ENCODE measurements around the gene CTNNB1. TPM values are rescaled to one million over a fixed set of nuclear protein-coding genes. Genes with fewer than 3 reads are reported as not detected.

Gene CTNNB1
- total and polyA plus RNA-seq, 2 of the 8 experiments (the other 6 are each of a cell fraction or from before 2014, with no cell fraction given) = 356 to 579 TPM

DNA sequence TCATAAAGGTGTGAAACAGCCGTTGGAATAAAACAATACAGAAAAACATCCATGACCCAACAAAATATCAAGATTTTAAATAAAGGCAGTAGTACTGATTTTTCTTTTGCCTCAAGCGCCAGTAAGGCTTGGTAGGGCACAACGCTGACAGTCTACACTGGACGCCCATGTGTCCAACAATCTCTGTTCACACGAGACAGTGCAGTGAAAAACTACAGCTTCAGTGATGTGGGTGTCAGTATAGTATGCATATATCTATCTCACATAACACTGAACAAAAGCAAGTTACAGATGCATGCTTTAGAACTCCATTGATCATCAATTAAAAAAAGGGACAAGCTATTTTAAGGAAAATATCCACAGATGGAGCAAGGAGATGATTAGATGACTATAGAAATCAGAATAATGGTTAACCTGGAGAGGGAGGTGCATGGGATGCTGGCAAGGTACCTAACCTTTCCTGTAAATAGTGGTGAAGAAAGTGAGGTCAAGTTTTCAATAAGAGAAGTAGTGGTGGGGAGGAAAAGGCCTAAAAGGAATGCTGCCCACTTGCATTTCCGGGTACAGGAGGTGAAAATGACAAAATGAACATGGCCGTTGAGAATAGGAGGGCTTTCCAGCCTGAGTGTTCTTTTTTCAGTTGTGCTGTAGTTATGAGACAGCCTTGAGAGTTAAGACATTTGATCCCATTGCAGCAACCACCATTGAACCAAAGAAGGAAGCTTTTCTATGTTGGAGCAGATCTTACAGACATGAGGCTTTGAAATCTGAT is 42.7 kb downstream of the CTNNB1 start:
- Histone ChIP-seq H3K18ac (ENCODE audit: extremely low read depth, low read length) (no peak overlapping the region), H4K20me1 (replicated peaks in 1 of 2; ENCODE audit: control insufficient read depth in 1 of 2, insufficient read depth in 2 of 2, low read length in 2 of 2) (peaks cover 2 to 6% of the 10 kb centered on the region in 2 experiments), H3K4ac (replicated peaks; ENCODE audit: insufficient read length, low read depth, low read length) (no peak overlapping the region), H3K27ac (ENCODE audit: low read depth, low read length) (no peak overlapping the region), H4K5ac (ENCODE audit: insufficient read length, low read depth, low read length) (no peak overlapping the region), H2AK5ac (ENCODE audit: low read depth, low read length) (no peak overlapping the region), H2BK20ac (ENCODE audit: low read length) (no peak overlapping the region), H3K4me3 (ENCODE audit: extremely low read depth in 1 of 4, insufficient read depth in 2 of 4, low read depth in 3 of 4, low read length in 4 of 4) (no peak overlapping the region), H3K23me2 (ENCODE audit: low read depth, low read length) (no peaks in the 10 kb centered on the region), H2BK12ac (ENCODE audit: low read depth, low read length) (no peak overlapping the region), H3K79me1 (ENCODE audit: low read depth, low read length) (no peaks in the 10 kb centered on the region), H2BK5ac (ENCODE audit: low read depth, low read length) (no peak overlapping the region), H3K36me3 (ENCODE audit: control insufficient read depth in 2 of 4, insufficient read depth in 4 of 4, low read length in 3 of 4) (peaks cover 15 to 53% (median 26%) of the 10 kb centered on the region in 4 experiments), H3K9me3 (ENCODE audit: insufficient read depth in 2 of 2, low read depth in 1 of 2, low read length in 1 of 2) (no peaks in the 10 kb centered on the region), H3K4me2 (ENCODE audit: insufficient read depth in 1 of 2, low read depth in 2 of 2, low read length in 2 of 2) (no peak overlapping the region), H4K91ac (replicated peaks; ENCODE audit: insufficient read length, low read length) (no peak overlapping the region), H4K8ac (ENCODE audit: extremely low read depth, insufficient read depth, low read length) (no peak overlapping the region; the same call in 1 of the 2 replicates), H3K27me3 (replicated peaks in 1 of 4; ENCODE audit: control insufficient read depth in 3 of 4, extremely low read depth in 1 of 4, insufficient read depth in 3 of 4, low read length in 3 of 4) (no peaks in the 10 kb centered on the region), H2BK15ac (ENCODE audit: low read length) (no peak overlapping the region), H3K9ac (replicated peaks in 1 of 4; ENCODE audit: extremely low read depth in 1 of 4, low read depth in 3 of 4, low read length in 3 of 4) (no peak overlapping the region), H3K14ac (ENCODE audit: insufficient read length) (no peak overlapping the region), H2AFZ (ENCODE audit: low read length) (no peak overlapping the region), H3K4me1 (replicated peaks in 1 of 4; ENCODE audit: control insufficient read depth in 3 of 4, insufficient read depth in 4 of 4, low read length in 3 of 4) (peaks cover 0 to 3% (median 0%) of the 10 kb centered on the region in 4 experiments; a peak in 1 of 7 replicates), H3K23ac (ENCODE audit: insufficient read length) (no peak overlapping the region), H2BK120ac (replicated peaks; ENCODE audit: low read depth, low read length) (no peak overlapping the region), H3K56ac (replicated peaks; ENCODE audit: insufficient read length, low read depth, low read length) (no peak overlapping the region), H3K79me2 (ENCODE audit: control insufficient read depth in 1 of 2, insufficient read depth in 2 of 2, low read length in 2 of 2) (no peaks in the 10 kb centered on the region; a peak in 1 of 4 replicates)
- CTCF ChIA-PET (ENCODE audit: partially characterized antibody) = interaction anchor here (0.6 to 1.7 kb wide), 5 partner anchors 17 to 928 kb away, joined by 3 to 4 read pairs (median 3); no protein-coding TSS in a partner anchor
- FAIRE-seq = no peak
- POLR2A ChIA-PET (ENCODE audit: partially characterized antibody) = interaction anchor here (0.6 to 1.5 kb wide), 4 partner anchors 9 to 391 kb away, joined by 3 to 8 read pairs (median 6); partner anchors contain the start of gene CTNNB1
- DNase-seq (ENCODE audit: low read depth in 1 of 2, low spot score in 2 of 2) = no peak
- 90% methylated on average over 7 of the region's 7 CpGs; no CpG with 5 or more reads in 1 of the 2 experiments for WGBS, 2 experiments (ENCODE audit: extremely low coverage in 1 of 2, insufficient coverage in 1 of 2, insufficient read length in 1 of 2, insufficient replicate concordance in 2 of 2, low coverage in 1 of 2, low lambda C conversion rate in 2 of 2, missing lambda C conversion rate in 1 of 2)
- TF ChIP-seq POLR2A (IDR thresholded peaks at IDR 0.05; ENCODE audit: control extremely low read depth in 1 of 2, low read depth in 2 of 2, low read length in 2 of 2) = peak in 1 of 2 experiments; percentile 7; a peak in 1 of 3 replicates
- no peak for TF ChIP-seq BACH1 (IDR thresholded peaks at IDR 0.05; ENCODE audit: low read length)
- no peak for TF ChIP-seq CHD2 (IDR thresholded peaks at IDR 0.05; ENCODE audit: low read length)

All from H1 (cell line).